Bronchial epithelial cell (primary cell): ENCODE measurements around the gene PPP2R2C. TPM values are rescaled to one million over a fixed set of nuclear protein-coding genes. Genes with fewer than 3 reads are reported as not detected.

ENCODE experiments used
- DNase-seq: peaks from one replicate; pipeline ENCODE4 v3.0.0-alpha.2; 2010; ENCODE audit warnings: low read depth
- FAIRE-seq: peaks from 2 replicates; lab custom pipeline; 2011; peaks lifted over from hg19 to GRCh38; lab: Jason Lieb, UNC
- H3K27me3 ChIP-seq: 2 replicates; pipeline ENCODE4 v1.5.1; 2011; ENCODE audit warnings: low read length; ENCODE audit not compliant: control insufficient read depth, insufficient read depth
- H3K36me3 ChIP-seq: 2 replicates; pipeline ENCODE4 v1.5.1; 2011; ENCODE audit warnings: low read length; ENCODE audit not compliant: control insufficient read depth, insufficient read depth
- H3K4me3 ChIP-seq: 2 replicates; pipeline ENCODE4 v1.5.1; 2011; ENCODE audit warnings: mild to moderate bottlenecking, low read depth, low read length, control low read depth
- CTCF ChIP-seq: IDR thresholded peaks from 2 replicates; pipeline ENCODE4 v1.5.1; 2011; ENCODE audit warnings: mild to moderate bottlenecking, moderate library complexity, low read length, control low read depth, inconsistent platforms; ENCODE audit not compliant: insufficient read depth, severe bottlenecking
- total RNA-seq: library from RNA; depleted of rRNA; stranded (reverse); fragments of >200 nt; gene quantifications from 2 replicates; pipeline ENCODE4 v1.2.1, GENCODE V29; 2014

Gene PPP2R2C
- total RNA-seq, 1 donor from 2014 or later, result 1.1 TPM

GRCh38 chr4:6396696-6397236 lies 75.6 kb downstream of the PPP2R2C start:
- H3K27me3 ChIP-seq, result peaks cover 4% of the 10 kb centered on the region
- FAIRE-seq, result no peak
- no peak for TF ChIP-seq CTCF

GRCh38 chr4:6395466-6396228 lies 76.8 kb downstream of the PPP2R2C start:
- no peak for DNase-seq

More at GRCh38 chr4:6396696-6397236, 75.6 kb downstream of the PPP2R2C start:
- no peaks in the 10 kb centered on the region for H3K36me3 ChIP-seq
- no peak overlapping the region for H3K4me3 ChIP-seq
- no peak for DNase-seq

GRCh38 chr4:6394671-6395081 lies 77.7 kb downstream of the PPP2R2C start:
- H3K36me3 ChIP-seq, result no peaks in the 10 kb centered on the region
- DNase-seq, result no peak
- H3K27me3 ChIP-seq, result peaks cover 6% of the 10 kb centered on the region
- no peak for FAIRE-seq
- H3K4me3 ChIP-seq, result no peak overlapping the region
- no peak for TF ChIP-seq CTCF

More at GRCh38 chr4:6395466-6396228, 76.8 kb downstream of the PPP2R2C start:
- no peak for FAIRE-seq
- no peak overlapping the region for H3K4me3 ChIP-seq
- H3K36me3 ChIP-seq, result no peaks in the 10 kb centered on the region
- no peak for TF ChIP-seq CTCF
- peaks cover 4% of the 10 kb centered on the region for H3K27me3 ChIP-seq

GRCh38 chr4:6393544-6394475 lies 78.6 kb downstream of the PPP2R2C start:
- Histone ChIP-seq H3K36me3 (no peaks in the 10 kb centered on the region), H3K27me3 (peaks cover 6% of the 10 kb centered on the region), H3K4me3 (no peak overlapping the region)
- FAIRE-seq, result no peak
- DNase-seq, result no peak
- TF ChIP-seq CTCF, result no peak

GRCh38 chr4:6393066-6393465 lies 79.3 kb downstream of the PPP2R2C start:
- FAIRE-seq (no peak), DNase-seq (no peak)
- no peak for TF ChIP-seq CTCF
- H3K4me3 ChIP-seq, result no peak overlapping the region
- H3K27me3 ChIP-seq, result peaks cover 6% of the 10 kb centered on the region
- H3K36me3 ChIP-seq, result no peaks in the 10 kb centered on the region
